Lung (tissue), 12 donors: Measurements from ENCODE around the gene HCRTR1. TPM values are rescaled to one million over a fixed set of nuclear protein-coding genes. Genes with fewer than 3 reads are reported as not detected.
A peak's percentile ranks its signal among the peaks of the same experiment; 100 is the strongest.
"Not testable (repeated sequence)": the region's sequence is repeated elsewhere in the genome, so short reads cannot be mapped to it uniquely, and the experiment has no call there.

ENCODE experiments used
- ATAC-seq: fragments of 200-7000 bp; cut with Tn5 transposase; one replicate; pipeline ENCODE4 v1.9.1; 2020; ENCODE audit warnings: moderate number of reproducible peaks; ENCODE audit not compliant: insufficient read depth, low FRiP score
- DNase-seq, 3 donors: peaks; one replicate each; pipeline ENCODE4 v3.0.0-alpha.2; 2013 to 2017
- H3K27ac ChIP-seq, 2 donors: one replicate each; pipeline ENCODE4 v1.5.1; 2013; ENCODE audit warnings: mild to moderate bottlenecking in 2 of 2, moderate library complexity in 2 of 2, control low read depth in 1 of 2, inconsistent platforms in 1 of 2, low read depth in 1 of 2, low read length in 1 of 2
- H3K27me3 ChIP-seq, 3 donors: one replicate each; pipeline ENCODE4 v1.5.1; 2013; ENCODE audit warnings: low read length in 2 of 3; ENCODE audit not compliant: control insufficient read depth in 3 of 3, insufficient read depth in 3 of 3
- H3K36me3 ChIP-seq, 4 donors: one replicate each; pipeline ENCODE4 v1.5.1; 2013; ENCODE audit warnings: low read length in 4 of 4, mild to moderate bottlenecking in 1 of 4, moderate library complexity in 1 of 4; ENCODE audit not compliant: control insufficient read depth in 4 of 4, insufficient read depth in 4 of 4
- H3K4me1 ChIP-seq, 5 donors: one replicate each; pipeline ENCODE4 v1.5.1; 2013; ENCODE audit warnings: low read length in 5 of 5, mild to moderate bottlenecking in 2 of 5, moderate library complexity in 1 of 5; ENCODE audit not compliant: control insufficient read depth in 5 of 5, insufficient read depth in 5 of 5
- H3K4me3 ChIP-seq: one replicate; pipeline ENCODE4 v1.5.1; 2013; ENCODE audit warnings: mild to moderate bottlenecking, control low read depth, moderate library complexity
- H3K9ac ChIP-seq, 2 donors: one replicate each; pipeline ENCODE4 v1.5.1; 2013; ENCODE audit warnings: low read length in 2 of 2, control low read depth in 1 of 2; ENCODE audit not compliant: insufficient read depth in 1 of 2
- H3K9me3 ChIP-seq, 4 donors: one replicate each; pipeline ENCODE4 v1.5.1; 2013; ENCODE audit warnings: low read length in 3 of 4, mild to moderate bottlenecking in 1 of 4, moderate library complexity in 1 of 4; ENCODE audit not compliant: control insufficient read depth in 4 of 4, insufficient read depth in 3 of 4
- CTCF ChIP-seq: IDR thresholded peaks from 2 replicates; pipeline ENCODE4 v1.5.1; 2012; ENCODE audit warnings: mild to moderate bottlenecking; ENCODE audit errors: control extremely low read depth, extremely low read depth
- WGBS, 2 donors: extraction: QIAGEN DNeasy Blood & Tissue Kit; methylation state at CpG; one replicate each; pipeline ENCODE4 v1.1.7; 2013; 5-methylcytosine and 5-hydroxymethylcytosine counted together
- polyA plus RNA-seq, 2 donors: library from polyadenylated mRNA; stranded (reverse); fragments of 200-250 nt; gene quantifications; one replicate each; pipeline ENCODE4 v1.2.1, GENCODE V29; 2013
- total RNA-seq, 2 donors: library from RNA; depleted of rRNA in 1 of 2; stranded (reverse); fragments of >200 nt in 1 of 2; gene quantifications; one replicate each; pipeline ENCODE4 v1.2.1, GENCODE V29; 2014 to 2021
- donor health status: control.
- donor health status: control.
- donor health status: Bipolar disorder and iron deficiency.
- donor health status: healthy.
- donor health status: DM: yes; HTN: yes; CAD: no.

Gene HCRTR1
- total and polyA plus RNA-seq, 4 donors = 0.08 to 0.14 TPM; not detected in 2

- Histone ChIP-seq H3K4me1 (peaks cover 13 to 45% (median 20%) of the 10 kb centered on the region in 5 donors), H3K4me3 (no peak overlapping the region), H3K27me3 (no peaks in the 10 kb centered on the region), H3K9ac (no peak overlapping the region), H3K36me3 (peaks cover 0 to 20% (median 0%) of the 10 kb centered on the region in 4 donors), H3K9me3 (no peaks in the 10 kb centered on the region), H3K27ac (peak overlapping the region; percentile 40 to 58)
- DNase-seq (no peak), ATAC-seq (no peak)
- 90 to 91% methylated on average over 27 of the region's 27 CpGs for WGBS, 2 donors
- TF ChIP-seq CTCF = no peak
Observed at GRCh38 chr1:31584869-31585735, 32.4 kb upstream of the HCRTR1 start.

GRCh38 chr1:31585736-31586365, 31.6 kb upstream of the HCRTR1 start:
- no peak for TF ChIP-seq CTCF
- no peaks in the 10 kb centered on the region for H3K9me3 ChIP-seq
- H3K4me3 ChIP-seq = no peak overlapping the region
- ATAC-seq (no peak), DNase-seq (no peak)
- no peaks in the 10 kb centered on the region for H3K27me3 ChIP-seq
- H3K9ac ChIP-seq = no peak overlapping the region
- peaks cover 0 to 20% (median 0%) of the 10 kb centered on the region in 4 donors for H3K36me3 ChIP-seq
- WGBS, 2 donors = 91 to 93% methylated on average over 11 of the region's 11 CpGs
- H3K27ac ChIP-seq = peak overlapping the region; percentile 4 to 37
- peaks cover 10 to 44% (median 17%) of the 10 kb centered on the region in 5 donors for H3K4me1 ChIP-seq

- no peak overlapping the region for H3K27ac ChIP-seq
- peaks cover 0 to 20% (median 0%) of the 10 kb centered on the region in 4 donors for H3K36me3 ChIP-seq
- DNase-seq (no peak), ATAC-seq (no peak)
- 80 to 82% methylated on average over 43 to 47 of the region's 47 CpGs for WGBS, 2 donors
- H3K9ac ChIP-seq = no peak overlapping the region
- no peaks in the 10 kb centered on the region for H3K27me3 ChIP-seq
- H3K4me3 ChIP-seq = no peak overlapping the region
- no peak for TF ChIP-seq CTCF
- H3K9me3 ChIP-seq = no peaks in the 10 kb centered on the region
- H3K4me1 ChIP-seq = peaks cover 8 to 41% (median 17%) of the 10 kb centered on the region in 5 donors
Observed at GRCh38 chr1:31586376-31587327, 30.8 kb upstream of the HCRTR1 start.

- H3K4me3 ChIP-seq, ATAC-seq, H3K9me3 ChIP-seq, DNase-seq, H3K9ac ChIP-seq, H3K27me3 ChIP-seq: not testable (repeated sequence)
- Histone ChIP-seq H3K36me3 (peaks cover 0 to 20% (median 0%) of the 10 kb centered on the region in 4 donors), H3K27ac (peak overlapping the region; percentile 89 to 95), H3K4me1 (peaks cover 8 to 41% (median 17%) of the 10 kb centered on the region in 5 donors)
- WGBS, 2 donors = 91 to 92% methylated on average over 4 to 5 of the region's 5 CpGs
Observed at GRCh38 chr1:31587328-31587699, 30.2 kb upstream of the HCRTR1 start.
